Lung (tissue), 12 donors: ENCODE results near the gene DNAH9. TPM values are rescaled to one million over a fixed set of nuclear protein-coding genes. Genes with fewer than 3 reads are reported as not detected.
A peak's percentile ranks its signal among the peaks of the same experiment; 100 is the strongest.

Experiments
- ATAC-seq: fragments of 200-7000 bp; cut with Tn5 transposase; one replicate; pipeline ENCODE4 v1.9.1; 2020; ENCODE audit warnings: moderate number of reproducible peaks; ENCODE audit not compliant: insufficient read depth, low FRiP score
- DNase-seq, 3 donors: peaks; one replicate each; pipeline ENCODE4 v3.0.0-alpha.2; 2013 to 2017
- H3K27ac ChIP-seq, 2 donors: one replicate each; pipeline ENCODE4 v1.5.1; 2013; ENCODE audit warnings: mild to moderate bottlenecking in 2 of 2, moderate library complexity in 2 of 2, control low read depth in 1 of 2, inconsistent platforms in 1 of 2, low read depth in 1 of 2, low read length in 1 of 2
- H3K27me3 ChIP-seq, 3 donors: one replicate each; pipeline ENCODE4 v1.5.1; 2013; ENCODE audit warnings: low read length in 2 of 3; ENCODE audit not compliant: control insufficient read depth in 3 of 3, insufficient read depth in 3 of 3
- H3K36me3 ChIP-seq, 4 donors: one replicate each; pipeline ENCODE4 v1.5.1; 2013; ENCODE audit warnings: low read length in 4 of 4, mild to moderate bottlenecking in 1 of 4, moderate library complexity in 1 of 4; ENCODE audit not compliant: control insufficient read depth in 4 of 4, insufficient read depth in 4 of 4
- H3K4me1 ChIP-seq, 5 donors: one replicate each; pipeline ENCODE4 v1.5.1; 2013; ENCODE audit warnings: low read length in 5 of 5, mild to moderate bottlenecking in 2 of 5, moderate library complexity in 1 of 5; ENCODE audit not compliant: control insufficient read depth in 5 of 5, insufficient read depth in 5 of 5
- H3K4me3 ChIP-seq: one replicate; pipeline ENCODE4 v1.5.1; 2013; ENCODE audit warnings: mild to moderate bottlenecking, control low read depth, moderate library complexity
- H3K9ac ChIP-seq, 2 donors: one replicate each; pipeline ENCODE4 v1.5.1; 2013; ENCODE audit warnings: low read length in 2 of 2, control low read depth in 1 of 2; ENCODE audit not compliant: insufficient read depth in 1 of 2
- H3K9me3 ChIP-seq, 4 donors: one replicate each; pipeline ENCODE4 v1.5.1; 2013; ENCODE audit warnings: low read length in 3 of 4, mild to moderate bottlenecking in 1 of 4, moderate library complexity in 1 of 4; ENCODE audit not compliant: control insufficient read depth in 4 of 4, insufficient read depth in 3 of 4
- WGBS, 2 donors: extraction: QIAGEN DNeasy Blood & Tissue Kit; methylation state at CpG; one replicate each; pipeline ENCODE4 v1.1.7; 2013; 5-methylcytosine and 5-hydroxymethylcytosine counted together
- polyA plus RNA-seq, 2 donors: library from polyadenylated mRNA; stranded (reverse); fragments of 200-250 nt; gene quantifications; one replicate each; pipeline ENCODE4 v1.2.1, GENCODE V29; 2013
- total RNA-seq, 2 donors: library from RNA; depleted of rRNA in 1 of 2; stranded (reverse); fragments of >200 nt in 1 of 2; gene quantifications; one replicate each; pipeline ENCODE4 v1.2.1, GENCODE V29; 2014 to 2021
- TF ChIP-seq, protein P1 (sequence below): IDR thresholded peaks from 2 replicates; pipeline ENCODE4 v1.5.1; 2012; ENCODE audit warnings: mild to moderate bottlenecking; ENCODE audit errors: control extremely low read depth, extremely low read depth
- donor health status: control.
- donor health status: control.
- donor health status: Bipolar disorder and iron deficiency.
- donor health status: healthy.
- donor health status: DM: yes; HTN: yes; CAD: no.

The DNAH9 gene
- total and polyA plus RNA-seq, 4 donors = 4.0 to 36.1 (median 20.9) TPM

DNA sequence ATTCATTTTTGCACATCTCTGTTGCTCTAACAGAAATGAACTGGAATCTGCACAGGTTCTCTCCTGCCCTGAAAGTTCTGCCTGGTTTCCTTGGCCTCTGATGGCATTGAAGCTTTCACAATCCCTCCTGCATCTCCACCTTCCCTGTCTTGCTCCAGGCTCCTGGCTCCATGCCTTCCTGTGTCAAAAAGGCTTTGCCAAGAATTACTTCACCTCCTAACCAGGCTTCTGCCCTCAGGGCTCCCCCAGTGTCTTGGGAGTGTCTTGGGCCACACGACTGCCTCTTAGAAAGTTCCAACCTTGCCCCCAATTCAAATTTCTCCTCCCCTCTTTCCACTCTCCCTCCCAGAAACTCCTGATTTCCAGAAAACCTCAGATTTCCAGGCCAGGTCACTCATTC is 37.0 kb upstream of the DNAH9 start:
- DNase-seq = no peak
- Histone ChIP-seq H3K9ac (no peak overlapping the region), H3K27ac (no peak overlapping the region), H3K4me1 (no peaks in the 10 kb centered on the region), H3K4me3 (no peak overlapping the region), H3K27me3 (no peaks in the 10 kb centered on the region), H3K9me3 (no peaks in the 10 kb centered on the region), H3K36me3 (no peaks in the 10 kb centered on the region)
- TF ChIP-seq, protein P1, sequence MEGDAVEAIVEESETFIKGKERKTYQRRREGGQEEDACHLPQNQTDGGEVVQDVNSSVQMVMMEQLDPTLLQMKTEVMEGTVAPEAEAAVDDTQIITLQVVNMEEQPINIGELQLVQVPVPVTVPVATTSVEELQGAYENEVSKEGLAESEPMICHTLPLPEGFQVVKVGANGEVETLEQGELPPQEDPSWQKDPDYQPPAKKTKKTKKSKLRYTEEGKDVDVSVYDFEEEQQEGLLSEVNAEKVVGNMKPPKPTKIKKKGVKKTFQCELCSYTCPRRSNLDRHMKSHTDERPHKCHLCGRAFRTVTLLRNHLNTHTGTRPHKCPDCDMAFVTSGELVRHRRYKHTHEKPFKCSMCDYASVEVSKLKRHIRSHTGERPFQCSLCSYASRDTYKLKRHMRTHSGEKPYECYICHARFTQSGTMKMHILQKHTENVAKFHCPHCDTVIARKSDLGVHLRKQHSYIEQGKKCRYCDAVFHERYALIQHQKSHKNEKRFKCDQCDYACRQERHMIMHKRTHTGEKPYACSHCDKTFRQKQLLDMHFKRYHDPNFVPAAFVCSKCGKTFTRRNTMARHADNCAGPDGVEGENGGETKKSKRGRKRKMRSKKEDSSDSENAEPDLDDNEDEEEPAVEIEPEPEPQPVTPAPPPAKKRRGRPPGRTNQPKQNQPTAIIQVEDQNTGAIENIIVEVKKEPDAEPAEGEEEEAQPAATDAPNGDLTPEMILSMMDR = no peak
- 82 to 84% methylated on average over 1 of the region's 1 CpG for WGBS, 2 donors
- no peak for ATAC-seq

DNA sequence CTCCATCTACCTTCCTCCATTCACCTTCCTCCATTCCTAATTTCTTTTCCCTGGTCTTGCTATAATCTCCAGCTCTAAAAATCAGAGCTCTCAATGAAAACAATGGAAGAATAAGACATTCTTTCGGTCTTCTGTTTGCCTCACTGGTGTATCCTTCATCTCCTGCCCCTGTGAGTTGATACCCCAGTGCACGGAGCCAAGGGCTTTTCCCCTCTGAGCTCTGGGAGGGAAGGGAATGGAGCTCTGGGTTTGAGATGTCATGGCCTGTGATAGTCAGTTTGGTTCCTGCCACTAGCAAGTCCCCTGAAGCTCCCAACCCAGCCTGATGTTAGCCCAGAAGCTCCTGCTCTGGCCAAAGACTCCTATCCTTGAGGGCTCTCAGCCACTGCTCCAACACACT is 36.6 kb upstream of the DNAH9 start:
- TF ChIP-seq, protein P1 = no peak
- no peaks in the 10 kb centered on the region for H3K27me3 ChIP-seq
- no peak overlapping the region for H3K4me3 ChIP-seq
- no peak overlapping the region for H3K9ac ChIP-seq
- no peaks in the 10 kb centered on the region for H3K36me3 ChIP-seq
- 80 to 87% methylated on average over 2 of the region's 2 CpGs for WGBS, 2 donors
- no peaks in the 10 kb centered on the region for H3K4me1 ChIP-seq
- no peak overlapping the region for H3K27ac ChIP-seq
- DNase-seq (no peak), ATAC-seq (no peak)
- no peaks in the 10 kb centered on the region for H3K9me3 ChIP-seq

DNA sequence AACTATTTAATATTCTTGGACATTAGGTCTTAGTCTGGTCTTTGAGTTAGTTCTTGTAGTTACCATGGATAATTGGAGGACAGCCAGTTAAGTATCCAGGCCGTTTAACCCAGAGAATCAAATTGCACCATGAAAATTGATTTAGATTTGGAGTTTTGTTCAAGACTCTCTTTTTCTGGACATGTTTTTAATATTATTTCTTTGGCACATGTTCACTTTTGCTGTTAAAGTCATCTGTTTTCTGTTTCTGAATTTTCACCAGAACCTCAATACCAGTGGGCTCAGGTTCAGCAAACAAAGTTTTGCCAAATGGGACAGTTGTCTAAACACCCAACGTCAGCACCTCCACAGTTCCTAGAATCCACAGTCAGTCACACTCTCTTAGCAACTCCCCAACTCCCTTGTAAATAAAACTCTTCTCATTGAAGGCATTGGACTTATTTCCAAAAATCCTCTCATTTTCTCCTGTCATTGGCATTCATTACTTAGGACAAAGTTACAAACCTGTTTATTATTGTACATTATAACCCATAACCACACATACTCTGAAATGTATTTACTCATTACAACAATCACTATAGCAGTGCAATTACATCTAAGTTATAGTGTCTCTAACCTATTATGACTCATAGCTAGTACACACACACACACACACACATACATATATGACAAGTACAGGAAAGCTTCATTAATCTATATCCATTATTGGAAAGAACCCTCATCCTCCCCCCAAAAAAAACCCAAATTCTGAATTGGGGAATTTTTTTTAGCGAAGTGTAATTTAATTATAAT is 33.5 kb upstream of the DNAH9 start:
- TF ChIP-seq, protein P1 = no peak
- ATAC-seq = no peak
- 53 to 75% methylated on average over 3 of the region's 3 CpGs for WGBS, 2 donors
- Histone ChIP-seq H3K27ac (no peak overlapping the region), H3K4me3 (no peak overlapping the region), H3K4me1 (no peaks in the 10 kb centered on the region), H3K27me3 (no peaks in the 10 kb centered on the region), H3K36me3 (no peaks in the 10 kb centered on the region), H3K9me3 (no peaks in the 10 kb centered on the region), H3K9ac (no peak overlapping the region)
- peak in 2 of 3 donors; percentile 10 to 44 for DNase-seq
